ENCODE measurements around the gene ASXL2.

Gene ASXL2

GRCh38 chr2:25806941-25807340, 71.3 kb downstream of the ASXL2 start:
- H3K4me1 Mint-ChIP-seq = peaks cover 59% of the 10 kb centered on the region
- DNase-seq (ENCODE audit: low spot score in 2 of 2) (no peak), ATAC-seq (no peak)
- no peak overlapping the region for H3K27ac Mint-ChIP-seq
- peaks cover 45% of the 10 kb centered on the region for H3K36me3 Mint-ChIP-seq
- H3K9me3 Mint-ChIP-seq = no peaks in the 10 kb centered on the region
- H3K4me3 Mint-ChIP-seq = no peak overlapping the region

- Mint-ChIP-seq H3K9me3 (no peaks in the 10 kb centered on the region), H3K27ac (no peak overlapping the region), H3K36me3 (peaks cover 53% of the 10 kb centered on the region), H3K4me1 (peaks cover 64% of the 10 kb centered on the region), H3K4me3 (no peak overlapping the region)
- ATAC-seq (no peak), DNase-seq (ENCODE audit: low spot score in 2 of 2) (no peak)
Observed at GRCh38 chr2:25805987-25806386, 72.3 kb downstream of the ASXL2 start.

- peak overlapping the region; percentile 6 for H3K27ac Mint-ChIP-seq
- H3K36me3 Mint-ChIP-seq = peaks cover 62% of the 10 kb centered on the region
Observed at GRCh38 chr2:25804338-25804737, 73.9 kb downstream of the ASXL2 start.

GRCh38 chr2:25799301-25799700, 79.0 kb downstream of the ASXL2 start:
- peak overlapping the region; percentile 94 for H3K27ac Mint-ChIP-seq
- ATAC-seq = no peak

More at GRCh38 chr2:25804338-25804737, 73.9 kb downstream of the ASXL2 start:
- no peak for DNase-seq (ENCODE audit: low spot score in 2 of 2)
- Mint-ChIP-seq H3K9me3 (no peaks in the 10 kb centered on the region), H3K4me3 (peak overlapping the region; percentile 4), H3K4me1 (peaks cover 54% of the 10 kb centered on the region)
- ATAC-seq = peak; percentile 76

GRCh38 chr2:25797620-25798488, 80.4 kb downstream of the ASXL2 start:
- Mint-ChIP-seq H3K27ac (peak overlapping the region; percentile 94), H3K4me1 (peaks cover 65% of the 10 kb centered on the region), H3K36me3 (peaks cover 70% of the 10 kb centered on the region), H3K4me3 (peak overlapping the region; percentile 33), H3K9me3 (no peaks in the 10 kb centered on the region)
- no peak for DNase-seq (ENCODE audit: low spot score in 2 of 2)
- ATAC-seq = peak; percentile 83

More at GRCh38 chr2:25799301-25799700, 79.0 kb downstream of the ASXL2 start:
- no peaks in the 10 kb centered on the region for H3K9me3 Mint-ChIP-seq
- H3K4me3 Mint-ChIP-seq = no peak overlapping the region
- peaks cover 69% of the 10 kb centered on the region for H3K4me1 Mint-ChIP-seq
- peaks cover 78% of the 10 kb centered on the region for H3K36me3 Mint-ChIP-seq
- no peak for DNase-seq (ENCODE audit: low spot score in 2 of 2)

- peak overlapping the region; percentile 94 for H3K27ac Mint-ChIP-seq
- DNase-seq (ENCODE audit: low spot score in 2 of 2) = no peak
- ATAC-seq = peak; percentile 65
- H3K36me3 Mint-ChIP-seq = peaks cover 84% of the 10 kb centered on the region
- peak overlapping the region; percentile 73 for H3K4me3 Mint-ChIP-seq
- H3K4me1 Mint-ChIP-seq = peaks cover 73% of the 10 kb centered on the region
- H3K9me3 Mint-ChIP-seq = no peaks in the 10 kb centered on the region
Observed at GRCh38 chr2:25794544-25795276, 83.6 kb downstream of the ASXL2 start.

- peak; percentile 74 for ATAC-seq
- H3K27ac Mint-ChIP-seq = peak overlapping the region; percentile 38
- H3K4me1 Mint-ChIP-seq = peaks cover 56% of the 10 kb centered on the region
- peaks cover 79% of the 10 kb centered on the region for H3K36me3 Mint-ChIP-seq
- no peak for DNase-seq (ENCODE audit: low spot score in 2 of 2)
- no peaks in the 10 kb centered on the region for H3K9me3 Mint-ChIP-seq
- H3K4me3 Mint-ChIP-seq = peak overlapping the region; percentile 73
Observed at GRCh38 chr2:25790074-25790790, 88.1 kb downstream of the ASXL2 start.

GRCh38 chr2:25788457-25788856, 89.8 kb downstream of the ASXL2 start:
- Mint-ChIP-seq H3K9me3 (no peaks in the 10 kb centered on the region), H3K27ac (peak overlapping the region; percentile 72), H3K4me3 (peak overlapping the region; percentile 73), H3K4me1 (peaks cover 44% of the 10 kb centered on the region), H3K36me3 (peaks cover 82% of the 10 kb centered on the region)
- ATAC-seq (peak; percentile 81), DNase-seq (ENCODE audit: low spot score in 2 of 2) (no peak)

GRCh38 chr2:25787020-25787419, 91.3 kb downstream of the ASXL2 start:
- H3K4me1 Mint-ChIP-seq = peaks cover 43% of the 10 kb centered on the region
- no peaks in the 10 kb centered on the region for H3K9me3 Mint-ChIP-seq
- H3K4me3 Mint-ChIP-seq = no peak overlapping the region
- H3K27ac Mint-ChIP-seq = no peak overlapping the region
- DNase-seq (ENCODE audit: low spot score in 2 of 2) (no peak), ATAC-seq (no peak)
- peaks cover 84% of the 10 kb centered on the region for H3K36me3 Mint-ChIP-seq

- Mint-ChIP-seq H3K4me3 (no peak overlapping the region), H3K36me3 (peaks cover 92% of the 10 kb centered on the region), H3K4me1 (peaks cover 27% of the 10 kb centered on the region), H3K9me3 (no peaks in the 10 kb centered on the region), H3K27ac (no peak overlapping the region)
- DNase-seq (ENCODE audit: low spot score in 2 of 2) = no peak
- ATAC-seq = no peak
Observed at GRCh38 chr2:25784404-25784803, 93.9 kb downstream of the ASXL2 start.

- Mint-ChIP-seq H3K4me1 (peaks cover 5% of the 10 kb centered on the region), H3K36me3 (peaks cover 69% of the 10 kb centered on the region), H3K9me3 (no peaks in the 10 kb centered on the region), H3K27ac (no peak overlapping the region), H3K4me3 (no peak overlapping the region)
- DNase-seq (ENCODE audit: low spot score in 2 of 2) (no peak), ATAC-seq (no peak)
Observed at GRCh38 chr2:25777077-25777476, 101.2 kb downstream of the ASXL2 start.

GRCh38 chr2:25772078-25772477, 106.2 kb downstream of the ASXL2 start:
- H3K36me3 Mint-ChIP-seq = peaks cover 82% of the 10 kb centered on the region
- no peak overlapping the region for H3K4me3 Mint-ChIP-seq
- no peak for DNase-seq (ENCODE audit: low spot score in 2 of 2)
- H3K27ac Mint-ChIP-seq = peak overlapping the region; percentile 34
- no peak for ATAC-seq
- peaks cover 7% of the 10 kb centered on the region for H3K4me1 Mint-ChIP-seq
- H3K9me3 Mint-ChIP-seq = no peaks in the 10 kb centered on the region

GRCh38 chr2:25763575-25763974, 114.7 kb downstream of the ASXL2 start:
- Mint-ChIP-seq H3K4me1 (peaks cover 19% of the 10 kb centered on the region), H3K27ac (no peak overlapping the region), H3K4me3 (no peak overlapping the region), H3K9me3 (no peaks in the 10 kb centered on the region), H3K36me3 (peaks cover 99% of the 10 kb centered on the region)
- DNase-seq (ENCODE audit: low spot score in 2 of 2) (no peak), ATAC-seq (no peak)

- H3K9me3 Mint-ChIP-seq = no peaks in the 10 kb centered on the region
- no peak for DNase-seq (ENCODE audit: low spot score in 2 of 2)
- H3K4me3 Mint-ChIP-seq = no peak overlapping the region
- no peak overlapping the region for H3K27ac Mint-ChIP-seq
- ATAC-seq = no peak
- peaks cover 19% of the 10 kb centered on the region for H3K4me1 Mint-ChIP-seq
- H3K36me3 Mint-ChIP-seq = peaks cover 99% of the 10 kb centered on the region
Observed at GRCh38 chr2:25760297-25760696, 118.0 kb downstream of the ASXL2 start.

GRCh38 chr2:25758348-25758747, 119.9 kb downstream of the ASXL2 start:
- DNase-seq (ENCODE audit: low spot score in 2 of 2) (no peak), ATAC-seq (no peak)
- H3K4me3 Mint-ChIP-seq = no peak overlapping the region
- H3K27ac Mint-ChIP-seq = no peak overlapping the region
- no peaks in the 10 kb centered on the region for H3K9me3 Mint-ChIP-seq
- peaks cover 99% of the 10 kb centered on the region for H3K36me3 Mint-ChIP-seq
- peaks cover 33% of the 10 kb centered on the region for H3K4me1 Mint-ChIP-seq

Measured in stimulated activated effector memory CD8-positive, alpha-beta T cell treated with anti-CD3 and anti-CD28 coated beads, Interleukin-12 subunit alpha, Interleukin-12 subunit beta, amount 100 ng/mL, for 72 hours (primary cell).